GM23338 (cell line): ENCODE results near the gene F2RL3. TPM values are rescaled to one million over a fixed set of nuclear protein-coding genes. Genes with fewer than 3 reads are reported as not detected.

Experiments
- ATAC-seq: fragments of 200-7000 bp; cut with Tn5 transposase; 3 replicates; pipeline ENCODE4 v1.9.1; 2020
- DNase-seq: peaks from one replicate; pipeline ENCODE4 v3.0.0-alpha.2; 2015; ENCODE audit warnings: low spot score
- H2AFZ ChIP-seq: fragments of 200-600 bp; sonication (generic); 2 replicates; pipeline ENCODE4 v1.8.0; 2016; ENCODE audit warnings: antibody characterized with exemption, mild to moderate bottlenecking, moderate library complexity
- H3F3A ChIP-seq: fragments of 200-600 bp; sonication (generic); replicated peaks from 2 replicates; pipeline ENCODE4 v1.8.0; 2017; ENCODE audit warnings: antibody characterized with exemption, mixed run types, low read depth
- H3K27ac ChIP-seq: fragments of 200-600 bp; sonication (generic); 2 replicates; pipeline ENCODE4 v1.6.1; 2016; ENCODE audit warnings: low read depth
- H3K27me3 ChIP-seq: fragments of 200-600 bp; sonication (generic); 2 replicates; pipeline ENCODE4 v1.8.0; 2016; ENCODE audit warnings: mild to moderate bottlenecking, mixed run types, moderate library complexity; ENCODE audit not compliant: insufficient read depth
- H3K36me3 ChIP-seq: fragments of 200-600 bp; sonication (generic); 2 replicates; pipeline ENCODE4 v1.8.0; 2016; ENCODE audit warnings: mild to moderate bottlenecking; ENCODE audit not compliant: insufficient read depth
- H3K4me1 ChIP-seq: fragments of 200-600 bp; sonication (generic); 2 replicates; pipeline ENCODE4 v1.8.0; 2016; ENCODE audit warnings: mild to moderate bottlenecking, moderate library complexity; ENCODE audit not compliant: insufficient read depth
- H3K4me2 ChIP-seq: fragments of 200-600 bp; sonication (generic); 2 replicates; pipeline ENCODE4 v1.7.1; 2017; ENCODE audit warnings: mixed run types
- H3K4me3 ChIP-seq: fragments of 200-600 bp; sonication (generic); 2 replicates; pipeline ENCODE4 v1.6.1; 2016; ENCODE audit warnings: mixed run types
- H3K79me2 ChIP-seq: fragments of 200-600 bp; sonication (generic); replicated peaks from 2 replicates; pipeline ENCODE4 v1.8.0; 2017; ENCODE audit warnings: mild to moderate bottlenecking; ENCODE audit not compliant: insufficient read depth
- H3K9me2 ChIP-seq: fragments of 200-600 bp; sonication (generic); 2 replicates; pipeline ENCODE4 v1.8.0; 2017; ENCODE audit not compliant: insufficient read depth
- H4K20me1 ChIP-seq: fragments of 200-600 bp; sonication (generic); replicated peaks from 2 replicates; pipeline ENCODE4 v1.8.0; 2017; ENCODE audit warnings: mild to moderate bottlenecking; ENCODE audit not compliant: insufficient read depth
- H3K27ac Mint-ChIP-seq: 2 replicates; pipeline ENCODE4 v1.8.0; 2020; ENCODE audit warnings: inconsistent platforms, mild to moderate bottlenecking, moderate library complexity, mixed read lengths
- H3K27me3 Mint-ChIP-seq: 3 replicates; pipeline ENCODE4 v1.8.0; 2022; ENCODE audit warnings: low read depth, mild to moderate bottlenecking, moderate library complexity, mixed read lengths, inconsistent platforms; ENCODE audit not compliant: insufficient read depth, poor library complexity
- H3K36me3 Mint-ChIP-seq: 3 replicates; pipeline ENCODE4 v1.8.0; 2021; ENCODE audit warnings: low read depth, mild to moderate bottlenecking, inconsistent platforms, moderate library complexity, mixed read lengths
- H3K4me1 Mint-ChIP-seq: 3 replicates; pipeline ENCODE4 v1.8.0; 2020; ENCODE audit warnings: mild to moderate bottlenecking, inconsistent platforms, mixed read lengths
- H3K4me3 Mint-ChIP-seq: 3 replicates; pipeline ENCODE4 v1.8.0; 2021; ENCODE audit warnings: moderate library complexity, mild to moderate bottlenecking, inconsistent platforms, mixed read lengths
- H3K9me3 Mint-ChIP-seq: 3 replicates; pipeline ENCODE4 v1.8.0; 2020; ENCODE audit warnings: moderate library complexity, mild to moderate bottlenecking, inconsistent platforms, mixed read lengths
- EZH2 ChIP-seq: fragments of 200-600 bp; sonication (generic); IDR thresholded peaks from one replicate; pipeline ENCODE4 v1.8.0; 2017; ENCODE audit warnings: antibody characterized with exemption, mild to moderate bottlenecking, low read depth; ENCODE audit not compliant: unreplicated experiment
- EZH2phosphoT487 ChIP-seq: fragments of 200-600 bp; sonication (generic); IDR thresholded peaks from one replicate; pipeline ENCODE4 v1.8.1; 2018; ENCODE audit warnings: antibody characterized with exemption; ENCODE audit not compliant: unreplicated experiment
- NANOG ChIP-seq: IDR thresholded peaks from 2 replicates; pipeline ENCODE4 v1.6.1; 2016; ENCODE audit warnings: antibody characterized with exemption, borderline replicate concordance
- POLR2AphosphoS5 ChIP-seq: IDR thresholded peaks from 2 replicates; pipeline ENCODE4 v1.6.1; 2016; ENCODE audit warnings: antibody characterized with exemption, low read depth
- STAT1 ChIP-seq: IDR thresholded peaks from one replicate; pipeline ENCODE4 v1.6.1; 2016; ENCODE audit warnings: antibody characterized with exemption; ENCODE audit not compliant: unreplicated experiment
- ZNF114 ChIP-seq: fragments of 250-450 bp; sonication (Bioruptor Pico); IDR thresholded peaks from 2 replicates; pipeline ENCODE4 v1.5.0; 2020; ENCODE audit warnings: mild to moderate bottlenecking, moderate library complexity
- ZNF331 ChIP-seq: fragments of 250-450 bp; sonication (Bioruptor Pico); IDR thresholded peaks from 2 replicates; pipeline ENCODE4 v1.5.0; 2020; ENCODE audit warnings: low read depth, mild to moderate bottlenecking, moderate library complexity
- polyA plus RNA-seq: library from polyadenylated mRNA; unstranded; fragments of >200 nt; fragmentation: Nextera tagmentation; extraction: Ambion mirVana; gene quantifications from 2 replicates; pipeline ENCODE4 v1.2.1, GENCODE V29; 2016
- total RNA-seq: library from RNA; depleted of rRNA; stranded (reverse); fragments of >200 nt; shearing (Covaris generic); gene quantifications from 2 replicates; pipeline ENCODE4 v1.2.3, GENCODE V29; 2014
- TF ChIP-seq, protein P1 (sequence below): IDR thresholded peaks from 2 replicates; pipeline ENCODE4 v1.6.1; 2016; ENCODE audit warnings: antibody characterized with exemption
- TF ChIP-seq, protein P2 (sequence below), 2 experiments: fragments of 200-600 bp in 1 of 2; sonication (generic) in 1 of 2; conservative IDR thresholded peaks; 2 replicates each; pipeline versions ENCODE4 v1.5.1 to v1.6.1; 2016 to 2017; ENCODE audit warnings: antibody characterized with exemption in 2 of 2, low read depth in 2 of 2, mild to moderate bottlenecking in 2 of 2, moderate library complexity in 1 of 2
- TF ChIP-seq, protein P3 (sequence below): fragments of 250-450 bp; sonication (Bioruptor Pico); IDR thresholded peaks from 2 replicates; pipeline ENCODE4 v1.5.0; 2020; ENCODE audit warnings: mild to moderate bottlenecking, moderate library complexity

The F2RL3 gene
- total and polyA plus RNA-seq, 2 experiments from 2014 or later: not detected

DNA sequence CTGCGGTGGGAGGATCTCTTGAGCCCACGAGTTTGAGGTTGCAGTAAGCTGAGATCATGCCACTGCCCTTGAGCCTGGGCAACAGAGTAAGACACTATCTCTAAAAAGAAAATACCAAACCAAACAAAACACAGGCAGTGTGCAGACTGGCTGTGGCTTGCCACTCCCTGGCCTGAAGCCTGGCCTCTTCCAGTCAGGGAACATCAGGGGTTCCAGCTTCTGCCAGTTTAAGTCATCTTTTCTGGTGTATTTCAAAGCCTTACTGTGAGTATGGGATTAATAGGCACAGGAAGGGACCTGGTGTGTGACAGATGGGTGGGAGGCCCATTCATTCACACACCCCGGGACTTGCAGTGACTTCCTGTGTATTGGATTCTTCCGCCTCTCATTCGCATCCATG lies 27.0 kb upstream of the F2RL3 start:
- Mint-ChIP-seq H3K27ac (0 out of 2 replicates have a peak overlapping the region, but pooled peaks have one; percentile 50), H3K27me3 (peaks cover 3% of the 10 kb centered on the region), H3K9me3 (no peaks in the 10 kb centered on the region), H3K4me1 (no peaks in the 10 kb centered on the region), H3K4me3 (no peak overlapping the region), H3K36me3 (peaks cover 49% of the 10 kb centered on the region)
- Histone ChIP-seq H2AFZ (no peak overlapping the region), H3K27ac (no peak overlapping the region), H3F3A (no peaks in the 10 kb centered on the region), H3K36me3 (peaks cover 11% of the 10 kb centered on the region), H3K27me3 (no peaks in the 10 kb centered on the region), H3K4me2 (no peak overlapping the region), H3K79me2 (no peaks in the 10 kb centered on the region), H3K4me3 (no peak overlapping the region), H4K20me1 (peaks cover 6% of the 10 kb centered on the region), H3K9me2 (no peaks in the 10 kb centered on the region), H3K4me1 (no peaks in the 10 kb centered on the region)
- no peak for ATAC-seq
- DNase-seq: no peak
- TF ChIP-seq ZNF331 (CRISPR knock-in tag): no peak
- TF ChIP-seq EZH2phosphoT487: no peak
- TF ChIP-seq, protein P1, sequence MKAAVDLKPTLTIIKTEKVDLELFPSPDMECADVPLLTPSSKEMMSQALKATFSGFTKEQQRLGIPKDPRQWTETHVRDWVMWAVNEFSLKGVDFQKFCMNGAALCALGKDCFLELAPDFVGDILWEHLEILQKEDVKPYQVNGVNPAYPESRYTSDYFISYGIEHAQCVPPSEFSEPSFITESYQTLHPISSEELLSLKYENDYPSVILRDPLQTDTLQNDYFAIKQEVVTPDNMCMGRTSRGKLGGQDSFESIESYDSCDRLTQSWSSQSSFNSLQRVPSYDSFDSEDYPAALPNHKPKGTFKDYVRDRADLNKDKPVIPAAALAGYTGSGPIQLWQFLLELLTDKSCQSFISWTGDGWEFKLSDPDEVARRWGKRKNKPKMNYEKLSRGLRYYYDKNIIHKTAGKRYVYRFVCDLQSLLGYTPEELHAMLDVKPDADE: no peak
- TF ChIP-seq, protein P2, sequence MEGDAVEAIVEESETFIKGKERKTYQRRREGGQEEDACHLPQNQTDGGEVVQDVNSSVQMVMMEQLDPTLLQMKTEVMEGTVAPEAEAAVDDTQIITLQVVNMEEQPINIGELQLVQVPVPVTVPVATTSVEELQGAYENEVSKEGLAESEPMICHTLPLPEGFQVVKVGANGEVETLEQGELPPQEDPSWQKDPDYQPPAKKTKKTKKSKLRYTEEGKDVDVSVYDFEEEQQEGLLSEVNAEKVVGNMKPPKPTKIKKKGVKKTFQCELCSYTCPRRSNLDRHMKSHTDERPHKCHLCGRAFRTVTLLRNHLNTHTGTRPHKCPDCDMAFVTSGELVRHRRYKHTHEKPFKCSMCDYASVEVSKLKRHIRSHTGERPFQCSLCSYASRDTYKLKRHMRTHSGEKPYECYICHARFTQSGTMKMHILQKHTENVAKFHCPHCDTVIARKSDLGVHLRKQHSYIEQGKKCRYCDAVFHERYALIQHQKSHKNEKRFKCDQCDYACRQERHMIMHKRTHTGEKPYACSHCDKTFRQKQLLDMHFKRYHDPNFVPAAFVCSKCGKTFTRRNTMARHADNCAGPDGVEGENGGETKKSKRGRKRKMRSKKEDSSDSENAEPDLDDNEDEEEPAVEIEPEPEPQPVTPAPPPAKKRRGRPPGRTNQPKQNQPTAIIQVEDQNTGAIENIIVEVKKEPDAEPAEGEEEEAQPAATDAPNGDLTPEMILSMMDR (conservative IDR thresholded peaks at IDR 0.05; ENCODE audit: low read depth in 2 of 2): no peak
- no peak for TF ChIP-seq EZH2
- TF ChIP-seq POLR2AphosphoS5: no peak
- TF ChIP-seq STAT1: no peak

DNA sequence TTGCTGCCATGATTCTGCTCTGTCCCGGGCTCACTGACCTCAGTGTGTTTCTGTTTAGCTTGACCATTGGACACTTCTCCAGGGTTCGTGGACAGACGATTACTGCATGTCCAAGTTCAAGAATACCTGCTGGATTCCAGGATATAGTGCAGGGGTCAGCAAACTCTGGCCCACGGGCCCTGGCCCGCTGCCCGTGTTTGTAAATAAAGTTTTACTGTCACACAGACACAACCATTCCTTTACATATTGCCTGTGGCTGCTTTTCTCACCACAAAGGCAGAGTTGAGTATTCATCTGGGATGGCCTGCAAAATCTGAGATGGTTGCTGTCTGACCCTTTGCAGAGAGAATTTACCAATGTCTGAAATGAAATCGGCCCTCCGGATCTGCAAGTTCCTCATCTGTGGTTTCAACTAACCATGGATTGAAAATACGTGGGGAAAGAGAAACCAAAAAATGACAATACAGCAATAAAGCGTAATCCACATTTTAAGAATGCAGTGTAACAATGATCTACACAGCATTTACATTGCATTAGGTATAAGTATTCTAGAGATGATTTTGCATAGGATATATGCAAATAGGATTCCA lies 25.9 kb upstream of the F2RL3 start:
- Mint-ChIP-seq H3K36me3 (peaks cover 52% of the 10 kb centered on the region), H3K27me3 (peaks cover 3% of the 10 kb centered on the region), H3K4me3 (no peak overlapping the region), H3K9me3 (no peaks in the 10 kb centered on the region), H3K27ac (no peak overlapping the region), H3K4me1 (no peaks in the 10 kb centered on the region)
- Histone ChIP-seq H4K20me1 (peaks cover 6% of the 10 kb centered on the region), H3K36me3 (peaks cover 11% of the 10 kb centered on the region), H3K4me3 (no peak overlapping the region), H3K27me3 (no peaks in the 10 kb centered on the region), H3K9me2 (no peaks in the 10 kb centered on the region), H3K4me1 (no peaks in the 10 kb centered on the region), H2AFZ (no peak overlapping the region), H3K4me2 (no peak overlapping the region), H3K27ac (no peak overlapping the region), H3F3A (no peaks in the 10 kb centered on the region), H3K79me2 (no peaks in the 10 kb centered on the region)
- DNase-seq: no peak
- ATAC-seq: no peak
- TF ChIP-seq ZNF114 (CRISPR knock-in tag): no peak
- TF ChIP-seq EZH2phosphoT487: no peak
- TF ChIP-seq, protein P3, sequence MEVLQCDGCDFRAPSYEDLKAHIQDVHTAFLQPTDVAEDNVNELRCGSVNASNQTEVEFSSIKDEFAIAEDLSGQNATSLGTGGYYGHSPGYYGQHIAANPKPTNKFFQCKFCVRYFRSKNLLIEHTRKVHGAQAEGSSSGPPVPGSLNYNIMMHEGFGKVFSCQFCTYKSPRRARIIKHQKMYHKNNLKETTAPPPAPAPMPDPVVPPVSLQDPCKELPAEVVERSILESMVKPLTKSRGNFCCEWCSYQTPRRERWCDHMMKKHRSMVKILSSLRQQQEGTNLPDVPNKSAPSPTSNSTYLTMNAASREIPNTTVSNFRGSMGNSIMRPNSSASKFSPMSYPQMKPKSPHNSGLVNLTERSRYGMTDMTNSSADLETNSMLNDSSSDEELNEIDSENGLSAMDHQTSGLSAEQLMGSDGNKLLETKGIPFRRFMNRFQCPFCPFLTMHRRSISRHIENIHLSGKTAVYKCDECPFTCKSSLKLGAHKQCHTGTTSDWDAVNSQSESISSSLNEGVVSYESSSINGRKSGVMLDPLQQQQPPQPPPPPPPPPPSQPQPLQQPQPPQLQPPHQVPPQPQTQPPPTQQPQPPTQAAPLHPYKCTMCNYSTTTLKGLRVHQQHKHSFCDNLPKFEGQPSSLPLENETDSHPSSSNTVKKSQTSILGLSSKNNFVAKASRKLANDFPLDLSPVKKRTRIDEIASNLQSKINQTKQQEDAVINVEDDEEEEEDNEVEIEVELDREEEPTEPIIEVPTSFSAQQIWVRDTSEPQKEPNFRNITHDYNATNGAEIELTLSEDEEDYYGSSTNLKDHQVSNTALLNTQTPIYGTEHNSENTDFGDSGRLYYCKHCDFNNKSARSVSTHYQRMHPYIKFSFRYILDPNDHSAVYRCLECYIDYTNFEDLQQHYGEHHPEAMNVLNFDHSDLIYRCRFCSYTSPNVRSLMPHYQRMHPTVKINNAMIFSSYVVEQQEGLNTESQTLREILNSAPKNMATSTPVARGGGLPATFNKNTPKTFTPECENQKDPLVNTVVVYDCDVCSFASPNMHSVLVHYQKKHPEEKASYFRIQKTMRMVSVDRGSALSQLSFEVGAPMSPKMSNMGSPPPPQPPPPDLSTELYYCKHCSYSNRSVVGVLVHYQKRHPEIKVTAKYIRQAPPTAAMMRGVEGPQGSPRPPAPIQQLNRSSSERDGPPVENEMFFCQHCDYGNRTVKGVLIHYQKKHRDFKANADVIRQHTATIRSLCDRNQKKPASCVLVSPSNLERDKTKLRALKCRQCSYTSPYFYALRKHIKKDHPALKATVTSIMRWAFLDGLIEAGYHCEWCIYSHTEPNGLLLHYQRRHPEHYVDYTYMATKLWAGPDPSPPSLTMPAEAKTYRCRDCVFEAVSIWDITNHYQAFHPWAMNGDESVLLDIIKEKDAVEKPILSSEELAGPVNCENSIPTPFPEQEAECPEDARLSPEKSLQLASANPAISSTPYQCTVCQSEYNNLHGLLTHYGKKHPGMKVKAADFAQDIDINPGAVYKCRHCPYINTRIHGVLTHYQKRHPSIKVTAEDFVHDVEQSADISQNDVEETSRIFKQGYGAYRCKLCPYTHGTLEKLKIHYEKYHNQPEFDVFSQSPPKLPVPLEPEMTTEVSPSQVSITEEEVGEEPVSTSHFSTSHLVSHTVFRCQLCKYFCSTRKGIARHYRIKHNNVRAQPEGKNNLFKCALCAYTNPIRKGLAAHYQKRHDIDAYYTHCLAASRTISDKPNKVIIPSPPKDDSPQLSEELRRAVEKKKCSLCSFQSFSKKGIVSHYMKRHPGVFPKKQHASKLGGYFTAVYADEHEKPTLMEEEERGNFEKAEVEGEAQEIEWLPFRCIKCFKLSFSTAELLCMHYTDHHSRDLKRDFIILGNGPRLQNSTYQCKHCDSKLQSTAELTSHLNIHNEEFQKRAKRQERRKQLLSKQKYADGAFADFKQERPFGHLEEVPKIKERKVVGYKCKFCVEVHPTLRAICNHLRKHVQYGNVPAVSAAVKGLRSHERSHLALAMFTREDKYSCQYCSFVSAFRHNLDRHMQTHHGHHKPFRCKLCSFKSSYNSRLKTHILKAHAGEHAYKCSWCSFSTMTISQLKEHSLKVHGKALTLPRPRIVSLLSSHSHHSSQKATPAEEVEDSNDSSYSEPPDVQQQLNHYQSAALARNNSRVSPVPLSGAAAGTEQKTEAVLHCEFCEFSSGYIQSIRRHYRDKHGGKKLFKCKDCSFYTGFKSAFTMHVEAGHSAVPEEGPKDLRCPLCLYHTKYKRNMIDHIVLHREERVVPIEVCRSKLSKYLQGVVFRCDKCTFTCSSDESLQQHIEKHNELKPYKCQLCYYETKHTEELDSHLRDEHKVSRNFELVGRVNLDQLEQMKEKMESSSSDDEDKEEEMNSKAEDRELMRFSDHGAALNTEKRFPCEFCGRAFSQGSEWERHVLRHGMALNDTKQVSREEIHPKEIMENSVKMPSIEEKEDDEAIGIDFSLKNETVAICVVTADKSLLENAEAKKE (CRISPR knock-in tag): no peak
- TF ChIP-seq NANOG: no peak
- no peak for TF ChIP-seq ZNF331 (CRISPR knock-in tag)
